RPMI7951 (cell line): ENCODE results near the gene FAM20C. TPM values are rescaled to one million over a fixed set of nuclear protein-coding genes. Genes with fewer than 3 reads are reported as not detected.
"Not testable (repeated sequence)": the region's sequence is repeated elsewhere in the genome, so short reads cannot be mapped to it uniquely, and the experiment has no call there.

ENCODE experiments used
- DNase-seq: peaks from one replicate; pipeline ENCODE4 v3.0.0-alpha.2; 2012; ENCODE audit warnings: low read depth
- total RNA-seq: library from RNA; depleted of rRNA; stranded (reverse); fragments of >200 nt; shearing (Covaris generic); gene quantifications from 2 replicates; pipeline ENCODE4 v1.2.3, GENCODE V29; 2014

Gene FAM20C
- total RNA-seq, 1 experiment from 2014 or later = 256 TPM

DNA sequence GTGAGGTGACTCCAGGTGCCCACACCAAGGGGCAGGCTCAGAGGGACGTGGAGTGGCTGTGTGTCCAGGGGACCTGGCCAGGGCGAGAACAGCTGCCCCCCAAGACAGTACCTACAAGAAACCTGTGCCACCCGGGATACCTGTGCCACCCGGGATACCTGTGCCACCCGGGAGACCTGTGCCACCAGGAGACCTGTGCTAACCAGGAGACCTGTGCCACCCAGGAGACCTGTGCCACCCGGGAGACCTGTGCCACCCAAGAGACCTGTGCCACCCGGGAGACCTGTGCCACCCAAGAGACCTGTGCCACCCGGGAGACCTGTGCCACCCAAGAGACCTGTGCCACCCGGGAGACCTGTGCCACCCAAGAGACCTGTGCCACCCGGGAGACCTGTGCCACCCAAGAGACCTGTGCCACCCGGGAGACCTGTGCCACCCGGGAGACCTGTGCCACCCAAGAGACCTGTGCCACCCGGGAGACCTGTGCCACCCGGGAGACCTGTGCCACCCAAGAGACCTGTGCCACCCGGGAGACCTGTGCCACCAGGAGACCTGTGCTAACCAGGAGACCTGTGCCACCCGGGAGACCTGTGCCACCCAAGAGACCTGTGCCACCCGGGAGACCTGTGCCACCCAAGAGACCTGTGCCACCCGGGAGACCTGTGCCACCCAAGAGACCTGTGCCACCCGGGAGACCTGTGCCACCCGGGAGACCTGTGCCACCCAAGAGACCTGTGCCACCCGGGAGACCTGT, 50.6 kb downstream of the FAM20C start:
- not testable (repeated sequence) for DNase-seq

DNA sequence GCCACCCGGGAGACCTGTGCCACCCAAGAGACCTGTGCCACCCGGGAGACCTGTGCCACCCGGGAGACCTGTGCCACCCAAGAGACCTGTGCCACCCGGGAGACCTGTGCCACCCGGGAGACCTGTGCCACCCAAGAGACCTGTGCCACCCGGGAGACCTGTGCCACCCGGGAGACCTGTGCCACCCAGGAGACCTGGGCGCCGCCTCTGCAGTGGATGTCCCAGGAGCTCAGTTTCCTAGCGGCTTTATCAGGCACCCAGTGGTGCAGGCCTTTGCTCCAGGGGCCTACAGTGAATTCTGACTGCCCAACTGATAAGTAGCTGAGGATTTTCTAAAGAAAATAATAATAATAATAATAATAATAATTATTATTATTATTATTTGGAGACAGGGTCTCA, 51.2 kb downstream of the FAM20C start:
- DNase-seq = not testable (repeated sequence)

DNA sequence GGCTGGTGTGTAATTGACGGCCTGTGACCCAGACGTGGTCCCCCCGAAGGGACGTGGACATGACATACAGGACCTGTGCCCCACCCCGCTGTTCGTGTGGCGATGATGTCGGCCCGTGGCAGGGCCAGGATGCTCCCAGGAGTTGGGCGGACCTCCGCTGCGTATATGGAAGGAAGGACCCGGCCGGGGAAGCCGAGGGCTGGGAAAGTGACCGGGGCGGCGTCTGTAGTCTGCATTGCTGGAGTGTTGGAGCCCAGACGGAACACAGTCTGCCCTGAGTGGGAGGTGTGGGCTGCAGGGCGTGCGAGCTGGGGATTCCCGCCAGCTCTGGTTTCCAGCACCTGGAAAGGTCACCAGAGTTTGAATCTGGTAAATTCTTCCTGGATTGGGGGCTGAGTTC, 52.6 kb downstream of the FAM20C start:
- DNase-seq = no peak

DNA sequence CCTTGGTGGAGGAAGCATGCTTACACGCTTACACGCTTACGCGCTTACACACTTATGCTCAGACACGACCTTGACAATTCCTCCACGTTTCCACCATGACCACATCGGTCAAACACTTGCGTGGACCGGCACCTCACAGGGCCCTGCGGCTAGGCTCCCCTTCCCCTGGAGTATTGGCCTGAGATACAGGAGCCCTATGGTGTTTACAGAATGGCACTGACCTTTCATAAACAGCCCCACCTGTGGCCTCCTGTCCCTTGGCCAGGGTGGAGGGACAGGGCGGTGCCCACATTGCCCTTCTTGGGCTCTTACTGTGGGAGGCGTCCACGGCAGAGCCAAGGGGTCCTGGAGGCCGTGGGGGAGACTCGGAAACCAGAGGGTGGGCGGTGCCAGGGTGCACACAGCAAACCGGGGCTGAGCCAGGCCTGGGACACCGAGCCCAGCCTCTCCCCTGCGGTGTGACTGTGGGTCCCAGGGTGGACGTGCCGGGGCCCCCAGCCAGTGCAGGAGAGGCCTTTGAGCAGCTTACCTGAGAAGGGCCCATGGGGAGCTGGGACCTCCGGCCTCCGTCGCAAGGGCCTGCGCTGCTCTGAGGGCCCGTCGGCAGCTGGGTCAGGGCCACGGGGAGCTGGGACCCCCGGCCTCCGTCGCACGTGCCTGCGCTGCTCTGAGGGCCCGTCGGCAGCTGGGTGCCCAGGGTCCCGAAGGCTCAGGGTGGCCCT, 53.4 kb downstream of the FAM20C start:
- DNase-seq = no peak

DNA sequence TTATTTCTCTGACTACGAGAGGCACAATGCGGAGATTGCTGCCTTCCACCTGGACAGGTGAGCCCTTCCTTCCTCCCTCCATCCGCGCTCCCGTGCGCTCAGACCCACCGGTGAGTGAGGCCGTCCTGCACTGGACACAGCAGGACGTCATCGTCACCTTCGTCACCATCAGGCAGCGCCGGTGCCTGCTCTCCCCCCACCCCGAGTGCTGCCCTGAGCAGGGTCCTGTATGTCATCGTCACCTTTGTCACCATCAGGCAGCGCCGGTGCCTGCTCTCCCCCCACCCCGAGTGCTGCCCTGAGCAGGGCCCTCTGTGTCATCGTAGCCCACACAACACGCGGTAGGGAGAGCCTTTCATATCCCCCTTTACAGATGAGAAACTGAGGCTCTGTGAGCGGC, 54.1 kb downstream of the FAM20C start:
- no peak for DNase-seq

DNA sequence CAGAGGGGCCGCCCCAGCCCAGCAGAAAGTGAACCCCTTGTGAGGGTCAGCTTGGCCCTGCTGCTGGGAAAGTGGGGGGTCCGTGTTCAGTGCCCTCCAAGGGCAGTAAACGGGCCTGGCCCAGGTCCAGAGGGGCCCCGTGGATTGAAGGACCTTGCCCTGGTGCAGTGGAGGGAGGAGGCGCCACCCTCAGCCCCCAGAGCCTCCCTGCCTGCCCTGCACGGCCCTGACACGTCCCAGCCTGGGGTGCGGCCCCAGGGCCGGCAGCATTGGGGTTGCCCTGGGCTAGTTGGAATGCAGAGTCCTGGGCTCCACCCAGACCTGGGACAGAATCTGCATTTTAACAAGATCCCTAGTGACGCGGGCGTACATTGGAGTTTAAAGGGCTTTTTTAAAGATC, 54.8 kb downstream of the FAM20C start:
- no peak for DNase-seq

DNA sequence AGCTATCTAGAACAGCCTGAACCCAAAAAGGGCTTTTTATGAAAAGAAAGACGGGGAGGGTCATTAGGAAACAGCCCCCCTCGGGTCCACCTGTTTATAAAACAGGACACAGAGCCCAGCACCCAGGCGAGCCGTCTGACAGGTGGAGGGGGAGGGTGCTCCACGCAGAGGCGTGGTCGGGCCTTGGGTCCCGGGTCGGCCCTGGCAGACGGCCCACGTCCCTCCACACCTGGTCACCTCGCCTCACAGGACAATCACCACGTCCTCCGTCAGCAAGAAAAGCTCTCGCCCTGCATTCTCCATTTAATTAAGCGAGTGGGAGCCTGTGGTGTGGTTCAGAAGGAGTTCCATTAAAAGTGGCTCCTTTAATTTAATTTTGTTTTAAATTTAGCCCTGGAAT, 55.3 kb downstream of the FAM20C start:
- no peak for DNase-seq

DNA sequence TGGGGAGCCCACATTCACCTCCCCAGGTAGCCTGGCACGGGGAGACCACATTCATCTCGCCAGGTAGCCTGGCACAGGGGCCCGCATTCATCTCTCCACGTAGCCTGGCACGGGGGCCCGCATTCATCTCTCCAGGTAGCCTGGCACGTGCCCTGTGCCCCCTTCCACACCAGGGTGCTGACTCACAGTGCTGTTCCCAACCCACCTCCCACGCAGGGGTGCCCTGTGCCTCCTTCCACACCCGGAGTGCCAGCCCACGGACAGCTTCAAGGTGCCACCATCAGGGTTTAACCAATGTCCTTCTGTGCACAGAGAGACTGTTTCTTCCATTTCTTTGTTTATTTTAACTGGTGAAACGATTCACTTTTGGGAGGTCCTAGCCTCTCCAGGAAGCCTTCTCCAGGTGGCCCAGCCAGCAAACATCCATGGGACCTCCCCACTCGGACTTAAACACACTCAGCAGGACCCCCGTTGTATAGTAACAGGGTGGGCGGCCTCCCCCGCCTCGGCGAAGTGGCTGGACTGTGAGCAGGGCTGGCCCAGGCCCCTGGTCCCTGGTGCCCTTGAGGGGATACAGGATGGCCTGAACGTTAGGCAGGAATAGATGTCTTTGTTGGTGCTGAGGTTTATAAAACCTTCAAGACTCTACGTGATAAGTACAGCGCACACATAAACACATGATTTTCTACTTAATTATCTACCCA, 56.5 kb downstream of the FAM20C start:
- no peak for DNase-seq

DNA sequence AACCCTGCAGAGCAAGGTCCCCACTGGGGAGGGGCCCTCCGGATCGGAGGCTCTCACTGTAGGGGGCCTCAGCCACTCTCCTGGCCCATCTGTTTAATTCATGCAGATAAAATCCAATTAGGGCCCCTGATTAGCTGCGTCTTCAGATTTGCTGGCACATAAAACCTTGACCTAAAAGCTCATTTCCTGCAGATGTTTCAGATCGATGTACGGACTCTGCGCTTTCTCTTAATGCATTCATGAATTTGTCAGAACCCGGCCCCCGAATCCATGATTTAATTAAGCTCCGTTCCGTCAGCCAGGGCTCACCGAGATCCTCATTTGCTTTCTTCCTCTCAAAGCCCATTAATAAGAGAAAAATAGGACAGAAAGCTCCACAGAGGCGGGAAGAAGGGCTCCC, 57.6 kb downstream of the FAM20C start:
- DNase-seq = no peak

DNA sequence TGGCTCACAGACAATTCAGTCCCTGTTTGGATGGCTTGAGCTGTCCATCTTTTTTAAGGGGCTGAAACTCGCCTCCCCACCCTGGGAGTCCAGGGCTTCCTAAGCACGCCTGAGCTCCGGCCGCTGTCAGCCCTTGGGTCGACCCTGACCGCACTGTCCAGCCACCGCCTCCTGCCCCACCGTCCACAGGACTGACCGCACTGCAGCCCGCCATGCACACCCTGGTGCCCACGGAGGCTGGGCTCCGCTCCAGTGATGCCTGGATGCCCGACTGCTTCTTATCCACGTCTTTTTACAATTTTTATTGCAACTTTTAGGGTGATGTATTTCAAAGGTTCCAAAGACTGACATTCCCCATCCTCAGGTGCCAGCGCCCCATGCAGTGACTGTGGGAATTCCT, 58.2 kb downstream of the FAM20C start:
- DNase-seq = no peak

DNA sequence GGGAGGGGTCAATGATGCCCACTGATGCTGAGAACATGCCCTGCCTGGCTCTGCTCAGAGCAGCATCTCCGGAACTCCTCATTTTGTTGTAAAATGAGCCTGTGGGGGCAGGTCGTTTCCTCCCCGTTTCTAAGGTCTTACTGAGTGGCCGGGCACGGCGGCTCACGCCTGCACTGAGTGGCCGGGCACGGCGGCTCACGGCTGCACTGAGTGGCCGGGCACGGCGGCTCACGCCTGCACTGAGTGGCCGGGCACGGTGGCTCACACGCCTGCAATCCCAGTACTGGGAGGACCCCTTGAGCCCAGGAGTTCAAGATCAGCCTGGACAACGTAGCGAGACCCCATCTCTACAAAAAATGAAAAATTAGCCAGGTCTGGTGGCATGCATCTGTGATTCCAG, 58.6 kb downstream of the FAM20C start:
- no peak for DNase-seq

DNA sequence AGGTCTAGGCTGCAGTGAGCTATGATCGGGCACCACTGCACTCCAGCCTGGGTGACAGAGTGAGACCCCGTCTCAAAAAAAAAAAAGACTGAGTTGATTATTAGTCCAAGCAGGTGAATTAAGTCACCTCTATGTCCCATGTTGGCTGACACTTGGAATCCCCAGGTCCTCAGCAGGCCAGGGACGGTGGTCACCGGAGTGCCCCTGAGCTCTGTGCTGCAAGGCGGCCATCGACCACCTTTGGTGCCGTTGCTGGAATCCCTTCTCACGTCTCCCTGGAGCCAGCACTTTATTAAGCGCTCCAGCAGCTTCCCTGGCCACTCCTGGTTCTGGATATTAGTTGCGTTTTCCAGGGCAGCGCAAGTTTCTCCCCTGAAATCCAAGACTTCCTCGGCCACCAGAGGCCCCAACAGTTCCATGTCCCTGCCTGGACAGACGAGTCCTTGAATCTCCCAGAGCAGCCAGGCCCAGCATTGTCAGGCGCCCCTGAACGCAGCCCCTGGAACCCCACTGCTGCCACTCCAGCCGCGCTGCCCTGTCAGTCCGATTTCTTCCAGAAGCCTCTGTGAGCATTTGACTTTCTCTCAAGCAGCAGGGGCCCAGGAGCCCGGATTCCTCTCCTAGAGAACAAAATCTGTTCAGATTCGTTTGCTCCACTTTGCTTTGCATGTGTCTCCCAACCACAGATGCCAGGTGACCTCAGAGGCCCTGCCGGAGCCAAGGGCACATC, 59.2 kb downstream of the FAM20C start:
- no peak for DNase-seq

DNA sequence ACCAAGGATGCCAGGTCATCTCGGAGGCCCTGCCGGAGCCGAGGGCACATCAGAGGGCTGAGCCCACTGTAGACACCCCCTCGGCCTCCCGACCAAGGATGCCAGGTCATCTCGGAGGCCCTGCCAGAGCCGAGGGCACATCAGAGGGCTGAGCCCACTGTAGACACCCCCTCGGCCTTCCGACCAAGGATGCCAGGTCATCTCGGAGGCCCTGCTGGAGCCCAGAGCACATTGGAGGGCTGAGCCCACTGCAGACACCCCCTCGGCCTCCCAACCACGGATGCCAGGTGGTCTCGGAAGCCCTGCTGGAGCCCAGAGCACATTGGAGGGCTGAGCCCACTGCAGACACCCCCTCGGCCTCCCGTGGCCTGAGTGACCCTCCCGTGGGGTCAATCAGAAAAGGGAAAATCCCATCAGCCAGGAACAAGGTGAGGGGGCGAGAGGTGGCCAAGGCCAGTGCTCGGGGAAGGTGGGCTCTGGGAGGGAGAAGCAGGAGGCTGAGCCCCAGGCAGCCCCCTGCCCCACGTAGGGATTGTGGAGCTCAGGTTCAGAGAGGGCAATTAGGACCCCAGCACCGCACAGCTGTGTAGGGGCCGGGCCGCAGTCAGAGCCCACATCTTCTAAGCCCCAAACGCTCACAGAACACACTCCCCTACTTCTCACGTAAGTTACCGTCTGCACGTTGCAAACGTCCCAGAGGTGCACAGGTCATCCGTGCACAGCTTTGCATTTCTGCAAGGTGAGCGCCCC, 60.0 kb downstream of the FAM20C start:
- no peak for DNase-seq

DNA sequence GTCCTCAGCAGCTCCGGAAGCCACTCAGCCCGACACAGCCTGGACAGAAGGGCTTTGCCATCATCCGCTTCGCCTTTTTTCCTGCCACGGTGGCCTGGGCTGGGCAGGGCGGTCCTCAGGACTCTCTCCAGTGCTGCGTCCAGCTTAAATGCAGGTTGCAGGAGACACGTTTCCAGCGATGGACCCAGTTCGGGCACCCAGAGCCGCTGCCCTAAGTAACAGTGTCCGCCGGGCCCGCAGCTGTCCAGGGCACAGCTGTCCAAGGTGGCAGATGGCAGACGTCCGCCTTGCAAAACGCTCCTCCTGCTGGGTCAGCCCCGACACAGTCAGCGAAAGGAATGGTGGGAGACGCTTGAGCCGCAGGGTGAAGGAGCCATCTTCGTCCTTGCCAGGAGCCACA, 60.6 kb downstream of the FAM20C start:
- no peak for DNase-seq

DNA sequence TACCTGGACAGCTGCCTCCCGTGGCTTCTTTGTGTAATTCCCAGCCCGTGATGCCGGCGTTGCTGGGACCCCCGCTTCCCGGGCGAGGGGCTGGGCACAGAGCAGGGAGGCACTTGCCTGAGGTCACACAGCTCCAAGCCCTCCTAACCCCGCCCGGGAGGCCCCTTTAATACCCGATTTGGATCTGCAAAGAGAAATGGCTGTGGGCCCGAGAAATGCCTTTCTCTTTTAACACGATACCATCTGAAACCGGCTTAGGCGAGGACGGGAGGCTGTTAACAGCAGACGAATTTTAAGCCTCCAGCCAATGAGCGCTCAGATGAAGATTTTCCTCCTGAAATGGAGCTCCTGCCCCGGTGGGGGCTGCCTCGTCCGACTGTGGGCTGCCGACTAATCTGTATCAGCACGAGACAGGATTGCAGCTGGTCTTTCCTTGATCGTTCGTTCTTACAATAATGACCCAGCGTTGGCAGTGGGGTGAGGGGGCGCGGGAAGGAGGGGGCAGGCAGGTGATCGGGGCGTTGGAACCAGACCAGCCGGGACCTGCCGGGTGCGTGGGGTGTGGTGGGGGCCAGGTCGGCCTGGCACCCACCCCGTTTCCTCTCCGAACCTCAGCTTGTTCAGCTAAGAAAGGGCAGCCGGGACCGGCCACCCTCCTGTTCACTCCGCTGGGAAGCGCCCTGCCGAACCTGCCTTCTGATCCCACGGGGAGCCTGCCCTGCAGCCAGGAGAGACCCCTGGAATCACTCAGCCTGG, 61.4 kb downstream of the FAM20C start:
- DNase-seq = no peak

DNA sequence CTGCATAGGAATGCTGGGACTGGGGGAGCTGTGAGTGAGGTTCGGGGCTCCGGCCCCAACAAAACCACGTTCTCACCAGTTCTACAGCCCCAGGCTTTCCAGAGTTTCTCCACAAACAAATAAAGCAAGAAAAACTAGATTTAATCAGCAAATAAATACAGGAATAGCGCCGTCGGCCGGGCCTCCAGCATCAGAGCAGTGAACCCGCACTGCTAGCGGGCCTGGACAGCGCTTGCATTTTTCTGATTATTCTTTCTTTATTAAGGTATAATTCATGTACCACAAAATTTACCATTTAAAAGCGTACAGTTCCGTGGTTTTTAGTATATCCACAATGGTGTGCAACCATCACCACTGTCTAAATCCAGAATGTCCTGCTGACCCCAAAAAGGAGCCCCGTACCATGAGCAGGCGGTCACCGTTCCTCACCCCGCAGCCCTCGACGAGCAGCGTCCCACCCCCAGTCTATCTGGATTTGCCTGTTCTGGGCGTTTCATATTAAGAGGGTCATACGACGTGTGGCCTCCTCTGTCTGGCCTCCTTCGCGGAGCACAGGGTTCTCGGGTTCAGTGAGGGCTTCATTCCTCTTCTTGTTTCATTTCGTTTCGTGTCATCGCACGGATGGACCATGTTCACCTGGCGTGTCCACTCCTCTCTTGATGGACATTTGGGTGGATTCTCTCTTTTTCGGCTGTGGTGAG, 62.1 kb downstream of the FAM20C start:
- DNase-seq = no peak

DNA sequence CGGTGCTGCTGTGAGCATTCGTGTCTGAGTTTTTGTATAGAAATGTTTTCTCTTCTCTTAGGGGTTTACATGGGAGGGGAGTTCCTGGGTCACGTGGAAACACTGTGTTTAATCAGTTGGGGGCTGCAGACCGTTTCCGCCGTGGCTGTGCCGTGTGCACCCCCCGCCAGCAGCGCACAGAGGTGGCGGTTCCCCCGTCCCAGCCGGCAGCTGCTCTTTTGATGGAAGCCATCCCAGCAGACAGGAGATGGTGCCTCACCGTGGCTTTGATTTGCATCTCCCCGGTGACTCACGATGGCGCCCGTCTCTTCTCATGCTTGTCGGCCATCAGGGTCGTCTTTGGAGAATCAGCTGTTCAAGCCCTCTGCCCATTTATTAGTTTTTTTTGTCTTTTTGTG, 62.7 kb downstream of the FAM20C start:
- DNase-seq = no peak

DNA sequence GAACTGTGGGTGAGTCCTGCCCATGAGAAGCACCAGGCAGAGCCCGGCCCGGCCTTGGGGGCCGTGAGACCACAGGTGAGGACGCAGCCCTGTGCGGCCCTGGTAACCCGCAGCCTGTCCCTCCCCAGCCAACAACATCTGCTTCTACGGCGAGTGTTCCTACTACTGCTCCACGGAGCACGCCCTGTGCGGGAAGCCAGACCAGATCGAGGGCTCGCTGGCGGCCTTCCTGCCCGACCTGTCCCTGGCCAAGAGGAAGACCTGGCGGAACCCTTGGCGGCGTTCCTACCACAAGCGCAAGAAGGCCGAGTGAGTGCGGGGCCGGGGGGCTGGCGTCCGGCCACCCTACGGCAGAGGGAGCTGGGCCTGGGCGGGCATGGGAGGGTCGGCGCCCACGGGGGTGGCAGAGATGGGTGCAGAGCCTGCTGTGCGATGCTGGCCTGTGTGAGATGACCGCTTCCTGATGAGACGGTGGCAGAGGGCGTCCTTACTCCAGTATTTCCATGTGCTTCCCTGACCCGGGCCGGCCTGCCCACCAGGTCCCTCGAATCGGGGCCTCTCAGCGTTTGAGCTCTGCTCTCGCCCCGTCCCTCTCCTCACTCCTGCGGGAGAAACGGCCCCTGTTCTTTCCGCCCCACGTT, 63.5 kb downstream of the FAM20C start:
- no peak for DNase-seq

DNA sequence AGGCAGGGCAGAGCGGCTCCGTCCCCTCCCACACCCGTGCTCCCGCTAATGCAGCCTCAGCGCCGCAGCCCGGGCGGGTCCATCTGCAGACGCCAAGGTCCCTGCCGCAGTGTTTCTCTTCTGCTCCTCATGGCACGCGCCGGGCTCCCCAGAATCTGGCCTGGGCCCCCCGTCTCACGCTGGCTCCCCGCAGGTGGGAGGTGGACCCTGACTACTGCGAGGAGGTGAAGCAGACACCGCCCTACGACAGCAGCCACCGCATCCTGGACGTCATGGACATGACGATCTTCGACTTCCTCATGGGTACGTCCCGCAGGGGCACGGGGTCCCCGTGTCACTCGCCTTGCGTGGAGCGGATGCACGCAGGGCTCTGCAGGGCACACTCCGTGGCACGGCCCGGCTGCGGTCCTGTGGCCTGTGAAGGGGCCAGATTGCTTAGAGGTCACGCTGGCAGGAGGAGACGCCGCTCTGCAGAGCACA, 64.1 kb downstream of the FAM20C start:
- no peak for DNase-seq
